Natural killer cell (primary cell): ENCODE measurements around the gene PRDM11. TPM values are rescaled to one million over a fixed set of nuclear protein-coding genes. Genes with fewer than 3 reads are reported as not detected.

Source experiments
- ATAC-seq, 3 donors: fragments of 150-1000 bp in 2 of 3; fragments of 200-7000 bp in 1 of 3; cut with Tn5 transposase; 1 replicate in 1 of 3; 2 replicates in 2 of 3; pipeline ENCODE4 v1.10.0; 2021; ENCODE audit warnings: mild to moderate bottlenecking in 2 of 3, moderate library complexity in 2 of 3
- DNase-seq, 2 donors: peaks; one replicate each; pipeline versions ENCODE4 v3.0.0 to v3.0.0-alpha.2; 2013 to 2021; ENCODE audit warnings: mixed read lengths in 1 of 2
- H3K27ac ChIP-seq: one replicate; pipeline ENCODE4 v1.5.1; 2013; ENCODE audit warnings: mild to moderate bottlenecking, low read length
- H3K27me3 ChIP-seq: one replicate; pipeline ENCODE4 v1.6.1; 2013; ENCODE audit warnings: low read length; ENCODE audit not compliant: control insufficient read depth, insufficient read depth
- H3K36me3 ChIP-seq: one replicate; pipeline ENCODE4 v1.6.1; 2013; ENCODE audit warnings: low read length; ENCODE audit not compliant: control insufficient read depth, insufficient read depth
- H3K4me1 ChIP-seq: one replicate; pipeline ENCODE4 v1.6.1; 2013; ENCODE audit warnings: low read length; ENCODE audit not compliant: control insufficient read depth, insufficient read depth
- H3K4me3 ChIP-seq: one replicate; pipeline ENCODE4 v1.5.1; 2013; ENCODE audit warnings: low read length
- H3K9me3 ChIP-seq: one replicate; pipeline ENCODE4 v1.6.1; 2013; ENCODE audit warnings: low read length; ENCODE audit not compliant: control insufficient read depth, insufficient read depth
- H3K27ac Mint-ChIP-seq, 2 donors: one replicate each; pipeline ENCODE4 v1.8.0; 2022; ENCODE audit warnings: mild to moderate bottlenecking in 2 of 2, mixed read lengths in 2 of 2, moderate library complexity in 1 of 2
- H3K27me3 Mint-ChIP-seq, 2 donors: one replicate each; pipeline ENCODE4 v1.8.0; 2022; ENCODE audit warnings: low read depth in 2 of 2, mixed read lengths in 2 of 2
- H3K36me3 Mint-ChIP-seq: one replicate; pipeline ENCODE4 v1.8.0; 2022; ENCODE audit warnings: mixed read lengths
- H3K4me1 Mint-ChIP-seq, 2 donors: one replicate each; pipeline ENCODE4 v1.8.0; 2022; ENCODE audit warnings: mixed read lengths in 2 of 2
- H3K4me3 Mint-ChIP-seq: one replicate; pipeline ENCODE4 v1.8.0; 2022; ENCODE audit warnings: mild to moderate bottlenecking, moderate library complexity, mixed read lengths
- H3K9me3 Mint-ChIP-seq, 2 donors: one replicate each; pipeline ENCODE4 v1.8.0; 2022; ENCODE audit warnings: mixed read lengths in 2 of 2
- CTCF ChIP-seq: fragments of 200-600 bp; IDR thresholded peaks from one replicate; pipeline ENCODE4 v1.8.0; 2022; ENCODE audit warnings: antibody characterized with exemption
- WGBS: methylation state at CpG from one replicate; pipeline ENCODE4 v1.1.7; 2013; ENCODE audit warnings: missing lambda C conversion rate; ENCODE audit not compliant: insufficient coverage; 5-methylcytosine and 5-hydroxymethylcytosine counted together
- intact Hi-C: fragments of 100-400 bp; cut with micrococcal nuclease; formaldehyde crosslinking; loops from one replicate; pipeline ENCODE4 v1.14.2; 2022
- total RNA-seq, 4 donors: library from RNA; stranded (reverse); fragments of 120-200 nt in 1 of 4; gene quantifications; one replicate each; pipeline versions ENCODE4 v1.2.3 to v1.2.4, GENCODE V29; 2013 to 2022

Gene PRDM11
- total RNA-seq, 3 donors from 2014 or later (not counting 1 experiment from before 2014, with no cell fraction given): 10.3 to 14.7 (median 13.7) TPM

GRCh38 chr11:45165806-45166603, 19.6 kb downstream of the PRDM11 start:
- intact Hi-C loops: no loop called here
- Histone ChIP-seq H3K27ac (no peak overlapping the region), H3K4me1 (peaks cover 7% of the 10 kb centered on the region), H3K27me3 (no peaks in the 10 kb centered on the region), H3K36me3 (no peaks in the 10 kb centered on the region), H3K9me3 (no peaks in the 10 kb centered on the region), H3K4me3 (no peak overlapping the region)
- WGBS: 93% methylated on average over 4 of the region's 5 CpGs
- Mint-ChIP-seq H3K36me3 (no peaks in the 10 kb centered on the region), H3K27ac (no peak overlapping the region), H3K4me1 (peaks cover 33 to 54% of the 10 kb centered on the region in 2 donors), H3K9me3 (no peaks in the 10 kb centered on the region), H3K4me3 (no peak overlapping the region), H3K27me3 (no peaks in the 10 kb centered on the region)
- DNase-seq: no peak
- no peak for ATAC-seq
- no peak for TF ChIP-seq CTCF

- H3K4me1 Mint-ChIP-seq: peaks cover 33 to 57% of the 10 kb centered on the region in 2 donors
- DNase-seq (no peak), ATAC-seq (no peak)
- H3K36me3 Mint-ChIP-seq: no peaks in the 10 kb centered on the region
- H3K9me3 Mint-ChIP-seq: no peaks in the 10 kb centered on the region
- no peak overlapping the region for H3K27ac Mint-ChIP-seq
- 79% methylated on average over 4 of the region's 4 CpGs for WGBS
- no peaks in the 10 kb centered on the region for H3K36me3 ChIP-seq
- H3K27ac ChIP-seq: no peak overlapping the region
- TF ChIP-seq CTCF: no peak
- no peaks in the 10 kb centered on the region for H3K27me3 Mint-ChIP-seq
- intact Hi-C loops: no loop called here
- H3K4me1 ChIP-seq: peaks cover 7% of the 10 kb centered on the region
- H3K4me3 ChIP-seq: no peak overlapping the region
- no peaks in the 10 kb centered on the region for H3K27me3 ChIP-seq
- no peak overlapping the region for H3K4me3 Mint-ChIP-seq
- no peaks in the 10 kb centered on the region for H3K9me3 ChIP-seq
Measured at GRCh38 chr11:45166604-45166897, 20.1 kb downstream of the PRDM11 start.

- Mint-ChIP-seq H3K4me1 (peaks cover 33 to 61% of the 10 kb centered on the region in 2 donors), H3K27me3 (no peaks in the 10 kb centered on the region), H3K4me3 (no peak overlapping the region), H3K27ac (no peak overlapping the region), H3K9me3 (no peaks in the 10 kb centered on the region), H3K36me3 (no peaks in the 10 kb centered on the region)
- DNase-seq (no peak), ATAC-seq (no peak)
- Histone ChIP-seq H3K36me3 (no peaks in the 10 kb centered on the region), H3K4me1 (peaks cover 7% of the 10 kb centered on the region), H3K27me3 (no peaks in the 10 kb centered on the region), H3K27ac (no peak overlapping the region), H3K4me3 (no peak overlapping the region), H3K9me3 (no peaks in the 10 kb centered on the region)
- intact Hi-C loops: no loop called here
- WGBS: 94% methylated on average over 1 of the region's 2 CpGs
- no peak for TF ChIP-seq CTCF
Measured at GRCh38 chr11:45167283-45167682, 20.8 kb downstream of the PRDM11 start.
